Keratinocyte (primary cell): ENCODE data around the gene DGKI. TPM values are rescaled to one million over a fixed set of nuclear protein-coding genes. Genes with fewer than 3 reads are reported as not detected.

Source experiments
- DNase-seq: peaks from one replicate; pipeline ENCODE4 v3.0.0-alpha.2; 2011; ENCODE audit warnings: low read depth, missing footprints, low spot score
- FAIRE-seq: peaks from 2 replicates; lab custom pipeline; 2011; peaks lifted over from hg19 to GRCh38; lab: Jason Lieb, UNC
- H2AFZ ChIP-seq: 2 replicates; pipeline ENCODE4 v1.6.0; 2012; ENCODE audit warnings: low read length, control low read depth, inconsistent platforms; ENCODE audit not compliant: control insufficient read depth
- H3K27ac ChIP-seq: 2 replicates; pipeline ENCODE4 v1.5.1; 2011; ENCODE audit warnings: low read length; ENCODE audit not compliant: control insufficient read depth, insufficient read depth
- H3K27me3 ChIP-seq: 3 replicates; pipeline ENCODE4 v1.6.0; 2011; ENCODE audit warnings: low read length; ENCODE audit not compliant: control insufficient read depth, insufficient read depth; ENCODE audit errors: extremely low read depth
- H3K36me3 ChIP-seq, 2 experiments: 2 replicates in 1 of 2; 3 replicates in 1 of 2; pipeline ENCODE4 v1.5.1; 2011; ENCODE audit warnings: low read length in 2 of 2, mild to moderate bottlenecking in 1 of 2; ENCODE audit not compliant: control insufficient read depth in 2 of 2, insufficient read depth in 2 of 2; ENCODE audit errors: extremely low read depth in 1 of 2
- H3K4me1 ChIP-seq: 3 replicates; pipeline ENCODE4 v1.5.1; 2011; ENCODE audit warnings: low read length; ENCODE audit not compliant: control insufficient read depth, insufficient read depth; ENCODE audit errors: extremely low read depth
- H3K4me2 ChIP-seq: 3 replicates; pipeline ENCODE4 v1.6.0; 2011; ENCODE audit warnings: low read depth, low read length; ENCODE audit not compliant: control insufficient read depth, insufficient read depth; ENCODE audit errors: extremely low read depth
- H3K4me3 ChIP-seq, 3 experiments: fragments of 200-600 bp in 1 of 3; sonication (generic) in 1 of 3; 2 replicates in 2 of 3; 3 replicates in 1 of 3; pipeline ENCODE4 v1.5.1; 2011 to 2016; ENCODE audit warnings: low read length in 3 of 3, mild to moderate bottlenecking in 3 of 3, control low read depth in 2 of 3, inconsistent platforms in 1 of 3, low read depth in 1 of 3, mixed read lengths in 1 of 3, mixed run types in 1 of 3, moderate library complexity in 1 of 3; ENCODE audit not compliant: control insufficient read depth in 2 of 3, insufficient read depth in 2 of 3; ENCODE audit errors: extremely low read depth in 1 of 3
- H3K79me2 ChIP-seq: 2 replicates; pipeline ENCODE4 v1.6.0; 2012; ENCODE audit warnings: low read length; ENCODE audit not compliant: control insufficient read depth, insufficient read depth
- H3K9ac ChIP-seq: 3 replicates; pipeline ENCODE4 v1.6.0; 2011; ENCODE audit warnings: low read length; ENCODE audit not compliant: control insufficient read depth, insufficient read depth; ENCODE audit errors: extremely low read depth
- H3K9me1 ChIP-seq: 3 replicates; pipeline ENCODE4 v1.6.0; 2011; ENCODE audit warnings: low read length; ENCODE audit not compliant: control insufficient read depth, insufficient read depth; ENCODE audit errors: extremely low read depth
- H3K9me3 ChIP-seq: 2 replicates; pipeline ENCODE4 v1.5.1; 2012; ENCODE audit warnings: low read depth, low read length; ENCODE audit not compliant: control insufficient read depth
- H4K20me1 ChIP-seq: 3 replicates; pipeline ENCODE4 v1.6.0; 2011; ENCODE audit warnings: low read length; ENCODE audit not compliant: control insufficient read depth, insufficient read depth; ENCODE audit errors: extremely low read depth
- CTCF ChIP-seq, 3 experiments: IDR thresholded peaks in 1 of 3; conservative IDR thresholded peaks in 1 of 3; optimal IDR thresholded peaks in 1 of 3; 2 replicates in 2 of 3; 3 replicates in 1 of 3; pipeline versions ENCODE3 to v1.5.1; 2011; ENCODE audit warnings: low read length in 3 of 3, mild to moderate bottlenecking in 3 of 3, moderate library complexity in 2 of 3, control low read depth in 1 of 3, inconsistent platforms in 1 of 3; ENCODE audit not compliant: insufficient read depth in 2 of 3; ENCODE audit errors: extremely low read depth in 1 of 3
- EZH2 ChIP-seq: IDR thresholded peaks from one replicate; pipeline ENCODE4 v1.6.1; 2012; ENCODE audit warnings: inconsistent platforms, mild to moderate bottlenecking, low read length, moderate library complexity
- dilution Hi-C: fragments of 300-500 bp; cut with MboI; formaldehyde crosslinking; loops from one replicate; pipeline ENCODE4 v1.7.0; 2020; ENCODE audit warnings: low sequenced_read_pairs; ENCODE audit not compliant: extremely low pct_ligation_motif_present
- polyA plus RNA-seq, 5 experiments: library from polyadenylated mRNA; depleted of rRNA in 3 of 5; stranded (reverse) in 3 of 5; stranded (forward) in 1 of 5; unstranded in 1 of 5; fragments of >200 nt; gene quantifications; 1 replicate in 1 of 5; 2 replicates in 3 of 5; 3 replicates in 1 of 5; pipeline versions ENCODE4 v1.2.1 to v1.2.3, GENCODE V29; 2011 to 2012; ENCODE audit warnings: missing spikeins in 2 of 5, low read depth in 1 of 5, low replicate concordance in 1 of 5

DGKI gene
- polyA plus RNA-seq, 1 donor (not counting 4 experiments of a cell fraction or from before 2014, with no cell fraction given), result 0.14 TPM

- FAIRE-seq (no peak), DNase-seq (no peak)
- no peaks in the 10 kb centered on the region for H3K36me3 ChIP-seq
- H3K79me2 ChIP-seq, result no peaks in the 10 kb centered on the region
- no peaks in the 10 kb centered on the region for H3K9me1 ChIP-seq
- no peak overlapping the region for H3K9ac ChIP-seq
- H3K9me3 ChIP-seq, result no peaks in the 10 kb centered on the region
- no peak overlapping the region for H3K27ac ChIP-seq
- H3K27me3 ChIP-seq, result no peaks in the 10 kb centered on the region
- no peak overlapping the region for H2AFZ ChIP-seq
- dilution Hi-C loops, result no loop called here
- TF ChIP-seq EZH2, result no peak
- no peak for TF ChIP-seq CTCF (optimal IDR thresholded peaks at IDR 0.05 in 1 of 3, IDR thresholded peaks at IDR 0.05 in 1 of 3, conservative IDR thresholded peaks at IDR 0.05 in 1 of 3; ENCODE audit: extremely low read depth in 1 of 3, insufficient read depth in 2 of 3, low read length in 3 of 3)
- no peak overlapping the region for H3K4me2 ChIP-seq
- peaks cover 10% of the 10 kb centered on the region for H3K4me1 ChIP-seq
- H3K4me3 ChIP-seq, result no peak overlapping the region
- H4K20me1 ChIP-seq, result no peaks in the 10 kb centered on the region
Measured at GRCh38 chr7:137674048-137674447, 172.7 kb downstream of the DGKI start.

GRCh38 chr7:137671920-137672319 lies 174.9 kb downstream of the DGKI start:
- Histone ChIP-seq H3K9me1 (no peaks in the 10 kb centered on the region), H3K27ac (no peak overlapping the region), H3K9me3 (no peaks in the 10 kb centered on the region), H3K36me3 (no peaks in the 10 kb centered on the region), H2AFZ (no peak overlapping the region), H3K27me3 (no peaks in the 10 kb centered on the region), H3K9ac (no peak overlapping the region), H3K4me1 (peaks cover 21% of the 10 kb centered on the region), H3K79me2 (no peaks in the 10 kb centered on the region), H3K4me3 (no peak overlapping the region), H4K20me1 (no peaks in the 10 kb centered on the region), H3K4me2 (no peak overlapping the region)
- no peak for FAIRE-seq
- no peak for DNase-seq
- TF ChIP-seq EZH2 (no peak), CTCF (optimal IDR thresholded peaks at IDR 0.05 in 1 of 3, IDR thresholded peaks at IDR 0.05 in 1 of 3, conservative IDR thresholded peaks at IDR 0.05 in 1 of 3; ENCODE audit: extremely low read depth in 1 of 3, insufficient read depth in 2 of 3, low read length in 3 of 3) (no peak)
- dilution Hi-C loops, result no loop called here
